Keratinocyte (primary cell): ENCODE measurements around the gene DNAH3. TPM values are rescaled to one million over a fixed set of nuclear protein-coding genes. Genes with fewer than 3 reads are reported as not detected.
A peak's percentile ranks its signal among the peaks of the same experiment; 100 is the strongest.

Source experiments
- DNase-seq: peaks from one replicate; pipeline ENCODE4 v3.0.0-alpha.2; 2011; ENCODE audit warnings: low read depth, missing footprints, low spot score
- FAIRE-seq: peaks from 2 replicates; lab custom pipeline; 2011; peaks lifted over from hg19 to GRCh38; lab: Jason Lieb, UNC
- H2AFZ ChIP-seq: 2 replicates; pipeline ENCODE4 v1.6.0; 2012; ENCODE audit warnings: low read length, control low read depth, inconsistent platforms; ENCODE audit not compliant: control insufficient read depth
- H3K27ac ChIP-seq: 2 replicates; pipeline ENCODE4 v1.5.1; 2011; ENCODE audit warnings: low read length; ENCODE audit not compliant: control insufficient read depth, insufficient read depth
- H3K27me3 ChIP-seq: 3 replicates; pipeline ENCODE4 v1.6.0; 2011; ENCODE audit warnings: low read length; ENCODE audit not compliant: control insufficient read depth, insufficient read depth; ENCODE audit errors: extremely low read depth
- H3K36me3 ChIP-seq, 2 experiments: 2 replicates in 1 of 2; 3 replicates in 1 of 2; pipeline ENCODE4 v1.5.1; 2011; ENCODE audit warnings: low read length in 2 of 2, mild to moderate bottlenecking in 1 of 2; ENCODE audit not compliant: control insufficient read depth in 2 of 2, insufficient read depth in 2 of 2; ENCODE audit errors: extremely low read depth in 1 of 2
- H3K4me1 ChIP-seq: 3 replicates; pipeline ENCODE4 v1.5.1; 2011; ENCODE audit warnings: low read length; ENCODE audit not compliant: control insufficient read depth, insufficient read depth; ENCODE audit errors: extremely low read depth
- H3K4me2 ChIP-seq: 3 replicates; pipeline ENCODE4 v1.6.0; 2011; ENCODE audit warnings: low read depth, low read length; ENCODE audit not compliant: control insufficient read depth, insufficient read depth; ENCODE audit errors: extremely low read depth
- H3K4me3 ChIP-seq, 3 experiments: fragments of 200-600 bp in 1 of 3; sonication (generic) in 1 of 3; 2 replicates in 2 of 3; 3 replicates in 1 of 3; pipeline ENCODE4 v1.5.1; 2011 to 2016; ENCODE audit warnings: low read length in 3 of 3, mild to moderate bottlenecking in 3 of 3, control low read depth in 2 of 3, inconsistent platforms in 1 of 3, low read depth in 1 of 3, mixed read lengths in 1 of 3, mixed run types in 1 of 3, moderate library complexity in 1 of 3; ENCODE audit not compliant: control insufficient read depth in 2 of 3, insufficient read depth in 2 of 3; ENCODE audit errors: extremely low read depth in 1 of 3
- H3K79me2 ChIP-seq: 2 replicates; pipeline ENCODE4 v1.6.0; 2012; ENCODE audit warnings: low read length; ENCODE audit not compliant: control insufficient read depth, insufficient read depth
- H3K9ac ChIP-seq: 3 replicates; pipeline ENCODE4 v1.6.0; 2011; ENCODE audit warnings: low read length; ENCODE audit not compliant: control insufficient read depth, insufficient read depth; ENCODE audit errors: extremely low read depth
- H3K9me1 ChIP-seq: 3 replicates; pipeline ENCODE4 v1.6.0; 2011; ENCODE audit warnings: low read length; ENCODE audit not compliant: control insufficient read depth, insufficient read depth; ENCODE audit errors: extremely low read depth
- H3K9me3 ChIP-seq: 2 replicates; pipeline ENCODE4 v1.5.1; 2012; ENCODE audit warnings: low read depth, low read length; ENCODE audit not compliant: control insufficient read depth
- H4K20me1 ChIP-seq: 3 replicates; pipeline ENCODE4 v1.6.0; 2011; ENCODE audit warnings: low read length; ENCODE audit not compliant: control insufficient read depth, insufficient read depth; ENCODE audit errors: extremely low read depth
- EZH2 ChIP-seq: IDR thresholded peaks from one replicate; pipeline ENCODE4 v1.6.1; 2012; ENCODE audit warnings: inconsistent platforms, mild to moderate bottlenecking, low read length, moderate library complexity
- dilution Hi-C: fragments of 300-500 bp; cut with MboI; formaldehyde crosslinking; loops from one replicate; pipeline ENCODE4 v1.7.0; 2020; ENCODE audit warnings: low sequenced_read_pairs; ENCODE audit not compliant: extremely low pct_ligation_motif_present
- polyA plus RNA-seq, 5 experiments: library from polyadenylated mRNA; depleted of rRNA in 3 of 5; stranded (reverse) in 3 of 5; stranded (forward) in 1 of 5; unstranded in 1 of 5; fragments of >200 nt; gene quantifications; 1 replicate in 1 of 5; 2 replicates in 3 of 5; 3 replicates in 1 of 5; pipeline versions ENCODE4 v1.2.1 to v1.2.3, GENCODE V29; 2011 to 2012; ENCODE audit warnings: missing spikeins in 2 of 5, low read depth in 1 of 5, low replicate concordance in 1 of 5
- TF ChIP-seq, protein P1 (sequence below), 3 experiments: IDR thresholded peaks in 1 of 3; conservative IDR thresholded peaks in 1 of 3; optimal IDR thresholded peaks in 1 of 3; 2 replicates in 2 of 3; 3 replicates in 1 of 3; pipeline versions ENCODE3 to v1.5.1; 2011; ENCODE audit warnings: low read length in 3 of 3, mild to moderate bottlenecking in 3 of 3, moderate library complexity in 2 of 3, control low read depth in 1 of 3, inconsistent platforms in 1 of 3; ENCODE audit not compliant: insufficient read depth in 2 of 3; ENCODE audit errors: extremely low read depth in 1 of 3

The DNAH3 gene
- polyA plus RNA-seq, 1 donor (not counting 4 experiments of a cell fraction or from before 2014, with no cell fraction given), result 1.2 TPM

DNA sequence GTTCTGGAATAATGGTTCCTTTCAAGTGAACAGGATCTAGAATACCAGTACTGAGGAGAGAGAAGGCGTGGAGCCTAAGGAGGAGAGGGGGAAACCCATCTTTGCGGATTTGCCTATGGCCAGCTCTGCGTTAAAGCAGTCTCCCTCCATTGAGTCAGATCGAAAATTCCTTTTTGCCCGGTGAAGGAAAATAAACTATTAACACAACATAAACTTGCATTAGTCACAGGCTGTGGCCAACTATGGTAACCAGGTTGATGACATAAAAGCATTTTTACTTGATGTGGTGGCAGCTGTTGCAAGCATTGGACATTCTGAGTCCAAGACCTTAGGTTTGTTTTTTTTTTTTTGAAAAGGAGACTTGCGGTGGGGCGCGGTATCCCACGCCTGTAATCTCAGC is 16.7 kb upstream of the DNAH3 start:
- H3K36me3 ChIP-seq, result peaks cover 16 to 36% of the 10 kb centered on the region in 2 experiments
- FAIRE-seq (no peak), DNase-seq (no peak)
- H3K4me3 ChIP-seq, result no peak overlapping the region
- H3K79me2 ChIP-seq, result peaks cover 11% of the 10 kb centered on the region
- no peak overlapping the region for H3K4me2 ChIP-seq
- dilution Hi-C loops, result no loop called here
- H2AFZ ChIP-seq, result no peak overlapping the region
- no peaks in the 10 kb centered on the region for H3K9me3 ChIP-seq
- H4K20me1 ChIP-seq, result no peaks in the 10 kb centered on the region
- TF ChIP-seq, protein P1, sequence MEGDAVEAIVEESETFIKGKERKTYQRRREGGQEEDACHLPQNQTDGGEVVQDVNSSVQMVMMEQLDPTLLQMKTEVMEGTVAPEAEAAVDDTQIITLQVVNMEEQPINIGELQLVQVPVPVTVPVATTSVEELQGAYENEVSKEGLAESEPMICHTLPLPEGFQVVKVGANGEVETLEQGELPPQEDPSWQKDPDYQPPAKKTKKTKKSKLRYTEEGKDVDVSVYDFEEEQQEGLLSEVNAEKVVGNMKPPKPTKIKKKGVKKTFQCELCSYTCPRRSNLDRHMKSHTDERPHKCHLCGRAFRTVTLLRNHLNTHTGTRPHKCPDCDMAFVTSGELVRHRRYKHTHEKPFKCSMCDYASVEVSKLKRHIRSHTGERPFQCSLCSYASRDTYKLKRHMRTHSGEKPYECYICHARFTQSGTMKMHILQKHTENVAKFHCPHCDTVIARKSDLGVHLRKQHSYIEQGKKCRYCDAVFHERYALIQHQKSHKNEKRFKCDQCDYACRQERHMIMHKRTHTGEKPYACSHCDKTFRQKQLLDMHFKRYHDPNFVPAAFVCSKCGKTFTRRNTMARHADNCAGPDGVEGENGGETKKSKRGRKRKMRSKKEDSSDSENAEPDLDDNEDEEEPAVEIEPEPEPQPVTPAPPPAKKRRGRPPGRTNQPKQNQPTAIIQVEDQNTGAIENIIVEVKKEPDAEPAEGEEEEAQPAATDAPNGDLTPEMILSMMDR (optimal IDR thresholded peaks at IDR 0.05 in 1 of 3, IDR thresholded peaks at IDR 0.05 in 1 of 3, conservative IDR thresholded peaks at IDR 0.05 in 1 of 3; ENCODE audit: extremely low read depth in 1 of 3, insufficient read depth in 2 of 3, low read length in 3 of 3), result no peak
- no peak for TF ChIP-seq EZH2
- H3K4me1 ChIP-seq, result peaks cover 2% of the 10 kb centered on the region
- H3K9me1 ChIP-seq, result no peaks in the 10 kb centered on the region
- H3K9ac ChIP-seq, result no peak overlapping the region
- peak overlapping the region; percentile 37 for H3K27ac ChIP-seq
- H3K27me3 ChIP-seq, result no peaks in the 10 kb centered on the region

DNA sequence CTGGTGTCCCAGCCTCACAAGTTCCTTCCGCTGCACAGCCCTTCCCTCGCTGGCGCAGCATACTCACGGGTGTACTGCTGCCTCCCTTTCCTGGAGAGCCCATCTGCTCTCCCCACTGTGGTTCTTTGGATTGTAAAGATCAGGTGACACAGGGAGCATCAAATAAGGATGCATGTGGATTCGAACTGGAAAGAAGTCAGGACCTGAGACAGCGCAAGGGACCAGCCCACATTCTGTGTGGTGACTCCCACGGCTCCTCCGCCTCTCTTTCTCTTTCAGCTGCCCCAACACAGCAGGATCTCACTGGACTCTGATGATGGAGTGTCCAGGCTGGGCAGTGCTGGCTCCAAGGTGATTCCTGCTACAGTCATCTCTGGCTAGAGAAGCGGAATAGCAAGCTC is 15.9 kb upstream of the DNAH3 start:
- Histone ChIP-seq H3K4me3 (no peak overlapping the region), H3K4me1 (peaks cover 2% of the 10 kb centered on the region), H3K27ac (no peak overlapping the region), H4K20me1 (no peaks in the 10 kb centered on the region), H3K79me2 (peaks cover 11% of the 10 kb centered on the region), H2AFZ (no peak overlapping the region), H3K4me2 (no peak overlapping the region), H3K9ac (no peak overlapping the region), H3K36me3 (peaks cover 16 to 35% of the 10 kb centered on the region in 2 experiments), H3K27me3 (no peaks in the 10 kb centered on the region), H3K9me3 (no peaks in the 10 kb centered on the region), H3K9me1 (no peaks in the 10 kb centered on the region)
- FAIRE-seq (no peak), DNase-seq (no peak)
- dilution Hi-C loops, result no loop called here
- TF ChIP-seq EZH2, result no peak
- TF ChIP-seq, protein P1 (optimal IDR thresholded peaks at IDR 0.05 in 1 of 3, IDR thresholded peaks at IDR 0.05 in 1 of 3, conservative IDR thresholded peaks at IDR 0.05 in 1 of 3; ENCODE audit: extremely low read depth in 1 of 3, insufficient read depth in 2 of 3, low read length in 3 of 3), result no peak
